ENCODE measurements around the gene TIMM21.

Gene TIMM21

GRCh38 chr18:74132201-74132600 lies 16.1 kb upstream of the TIMM21 start:
- intact Hi-C loops (cut with micrococcal nuclease) = no loop called here
- no peak overlapping the region for H3K4me3 Mint-ChIP-seq
- H3K27ac Mint-ChIP-seq = no peak overlapping the region
- H3K27me3 Mint-ChIP-seq = peaks cover 4% of the 10 kb centered on the region
- no peaks in the 10 kb centered on the region for H3K9me3 Mint-ChIP-seq
- H3K4me1 Mint-ChIP-seq (ENCODE audit: low read depth) = no peaks in the 10 kb centered on the region
- H3K36me3 Mint-ChIP-seq (ENCODE audit: low read depth) = no peaks in the 10 kb centered on the region

- intact Hi-C loops (cut with micrococcal nuclease) = no loop called here
- H3K4me1 Mint-ChIP-seq (ENCODE audit: low read depth) = peaks cover 24% of the 10 kb centered on the region
- H3K27me3 Mint-ChIP-seq = peaks cover 6% of the 10 kb centered on the region
- no peaks in the 10 kb centered on the region for H3K9me3 Mint-ChIP-seq
- no peak overlapping the region for H3K4me3 Mint-ChIP-seq
- no peaks in the 10 kb centered on the region for H3K36me3 Mint-ChIP-seq (ENCODE audit: low read depth)
- H3K27ac Mint-ChIP-seq = no peak overlapping the region
These were observed 10.3 kb upstream of the TIMM21 start for GRCh38 chr18:74137920-74138538.

- peak overlapping the region; percentile 53 for H3K27ac Mint-ChIP-seq
- intact Hi-C loops (cut with micrococcal nuclease) = no loop called here
- H3K4me3 Mint-ChIP-seq = no peak overlapping the region
- peaks cover 24% of the 10 kb centered on the region for H3K4me1 Mint-ChIP-seq (ENCODE audit: low read depth)
- H3K27me3 Mint-ChIP-seq = peaks cover 6% of the 10 kb centered on the region
- H3K36me3 Mint-ChIP-seq (ENCODE audit: low read depth) = no peaks in the 10 kb centered on the region
- no peaks in the 10 kb centered on the region for H3K9me3 Mint-ChIP-seq
These were observed 8.9 kb upstream of the TIMM21 start for GRCh38 chr18:74139411-74139810.

GRCh38 chr18:74139888-74140287 lies 8.4 kb upstream of the TIMM21 start:
- H3K27me3 Mint-ChIP-seq = peaks cover 6% of the 10 kb centered on the region
- H3K9me3 Mint-ChIP-seq = no peaks in the 10 kb centered on the region
- no peaks in the 10 kb centered on the region for H3K36me3 Mint-ChIP-seq (ENCODE audit: low read depth)
- intact Hi-C loops (cut with micrococcal nuclease) = no loop called here
- peaks cover 24% of the 10 kb centered on the region for H3K4me1 Mint-ChIP-seq (ENCODE audit: low read depth)
- H3K27ac Mint-ChIP-seq = peak overlapping the region; percentile 3
- no peak overlapping the region for H3K4me3 Mint-ChIP-seq

GRCh38 chr18:74140582-74140981 lies 7.7 kb upstream of the TIMM21 start:
- H3K27ac Mint-ChIP-seq = peak overlapping the region; percentile 3
- peaks cover 6% of the 10 kb centered on the region for H3K27me3 Mint-ChIP-seq
- intact Hi-C loops (cut with micrococcal nuclease) = no loop called here
- no peak overlapping the region for H3K4me3 Mint-ChIP-seq
- peaks cover 24% of the 10 kb centered on the region for H3K4me1 Mint-ChIP-seq (ENCODE audit: low read depth)
- no peaks in the 10 kb centered on the region for H3K9me3 Mint-ChIP-seq
- H3K36me3 Mint-ChIP-seq (ENCODE audit: low read depth) = no peaks in the 10 kb centered on the region

GRCh38 chr18:74141667-74142066 lies 6.7 kb upstream of the TIMM21 start:
- H3K4me3 Mint-ChIP-seq = no peak overlapping the region

GRCh38 chr18:74142252-74142651 lies 6.1 kb upstream of the TIMM21 start:
- Mint-ChIP-seq H3K4me1 (ENCODE audit: low read depth) (peaks cover 28% of the 10 kb centered on the region), H3K4me3 (no peak overlapping the region), H3K36me3 (ENCODE audit: low read depth) (no peaks in the 10 kb centered on the region), H3K9me3 (no peaks in the 10 kb centered on the region), H3K27me3 (peaks cover 7% of the 10 kb centered on the region), H3K27ac (no peak overlapping the region)
- intact Hi-C loops (cut with micrococcal nuclease) = no loop called here

More at GRCh38 chr18:74141667-74142066, 6.7 kb upstream of the TIMM21 start:
- H3K9me3 Mint-ChIP-seq = no peaks in the 10 kb centered on the region
- no peak overlapping the region for H3K27ac Mint-ChIP-seq
- H3K36me3 Mint-ChIP-seq (ENCODE audit: low read depth) = no peaks in the 10 kb centered on the region
- peaks cover 24% of the 10 kb centered on the region for H3K4me1 Mint-ChIP-seq (ENCODE audit: low read depth)
- intact Hi-C loops (cut with micrococcal nuclease) = no loop called here
- H3K27me3 Mint-ChIP-seq = peaks cover 6% of the 10 kb centered on the region

GRCh38 chr18:74146756-74147155 lies 1.6 kb upstream of the TIMM21 start:
- Mint-ChIP-seq H3K27me3 (peaks cover 4% of the 10 kb centered on the region), H3K4me1 (ENCODE audit: low read depth) (peaks cover 31% of the 10 kb centered on the region), H3K9me3 (no peaks in the 10 kb centered on the region), H3K4me3 (peak overlapping the region; percentile 92), H3K27ac (no peak overlapping the region), H3K36me3 (ENCODE audit: low read depth) (peaks cover 16% of the 10 kb centered on the region)
- intact Hi-C loops (cut with micrococcal nuclease) = no loop called here

GRCh38 chr18:74147491-74147778 lies 888 bp upstream of the TIMM21 start:
- peak overlapping the region; percentile 97 for H3K27ac Mint-ChIP-seq
- intact Hi-C loops (cut with micrococcal nuclease) = no loop called here
- peaks cover 36% of the 10 kb centered on the region for H3K4me1 Mint-ChIP-seq (ENCODE audit: low read depth)

GRCh38 chr18:74148543-74149070 lies 284 bp downstream of the TIMM21 start:
- intact Hi-C loops (cut with micrococcal nuclease) = loop anchor here (1.0 to 2.0 kb wide), 3 partner anchors 144 to 449 kb away; partner anchors contain the start of gene ZNF407
- Mint-ChIP-seq H3K4me3 (peak overlapping the region; percentile 92), H3K36me3 (ENCODE audit: low read depth) (peaks cover 30% of the 10 kb centered on the region), H3K27me3 (peaks cover 4% of the 10 kb centered on the region), H3K4me1 (ENCODE audit: low read depth) (peaks cover 43% of the 10 kb centered on the region), H3K9me3 (no peaks in the 10 kb centered on the region), H3K27ac (peak overlapping the region; percentile 97)

More at GRCh38 chr18:74147491-74147778, 888 bp upstream of the TIMM21 start:
- peaks cover 22% of the 10 kb centered on the region for H3K36me3 Mint-ChIP-seq (ENCODE audit: low read depth)
- no peaks in the 10 kb centered on the region for H3K9me3 Mint-ChIP-seq
- H3K27me3 Mint-ChIP-seq = peaks cover 4% of the 10 kb centered on the region
- peak overlapping the region; percentile 92 for H3K4me3 Mint-ChIP-seq

GRCh38 chr18:74149878-74150277 lies 1.6 kb downstream of the TIMM21 start:
- Mint-ChIP-seq H3K4me3 (no peak overlapping the region), H3K36me3 (ENCODE audit: low read depth) (peaks cover 43% of the 10 kb centered on the region), H3K4me1 (ENCODE audit: low read depth) (peaks cover 43% of the 10 kb centered on the region)

GRCh38 chr18:74152270-74152669 lies 3.9 kb downstream of the TIMM21 start:
- peak overlapping the region; percentile 6 for H3K27ac Mint-ChIP-seq
- no peak overlapping the region for H3K4me3 Mint-ChIP-seq
- H3K4me1 Mint-ChIP-seq (ENCODE audit: low read depth) = peaks cover 44% of the 10 kb centered on the region
- peaks cover 59% of the 10 kb centered on the region for H3K36me3 Mint-ChIP-seq (ENCODE audit: low read depth)
- H3K9me3 Mint-ChIP-seq = no peaks in the 10 kb centered on the region
- intact Hi-C loops (cut with micrococcal nuclease) = no loop called here
- no peaks in the 10 kb centered on the region for H3K27me3 Mint-ChIP-seq

More at GRCh38 chr18:74149878-74150277, 1.6 kb downstream of the TIMM21 start:
- H3K9me3 Mint-ChIP-seq = no peaks in the 10 kb centered on the region
- no peak overlapping the region for H3K27ac Mint-ChIP-seq
- intact Hi-C loops (cut with micrococcal nuclease) = loop anchor here (2.0 kb wide), 2 partner anchors 143 to 351 kb away; no protein-coding TSS in a partner anchor
- peaks cover 4% of the 10 kb centered on the region for H3K27me3 Mint-ChIP-seq

GRCh38 chr18:74152857-74153256 lies 4.5 kb downstream of the TIMM21 start:
- no peak overlapping the region for H3K4me3 Mint-ChIP-seq
- H3K4me1 Mint-ChIP-seq (ENCODE audit: low read depth) = peaks cover 44% of the 10 kb centered on the region
- H3K27me3 Mint-ChIP-seq = no peaks in the 10 kb centered on the region
- H3K9me3 Mint-ChIP-seq = no peaks in the 10 kb centered on the region
- peak overlapping the region; percentile 19 for H3K27ac Mint-ChIP-seq
- intact Hi-C loops (cut with micrococcal nuclease) = no loop called here
- H3K36me3 Mint-ChIP-seq (ENCODE audit: low read depth) = peaks cover 65% of the 10 kb centered on the region

GRCh38 chr18:74153377-74153776 lies 5.1 kb downstream of the TIMM21 start:
- Mint-ChIP-seq H3K9me3 (no peaks in the 10 kb centered on the region), H3K27me3 (no peaks in the 10 kb centered on the region), H3K4me3 (no peak overlapping the region), H3K27ac (peak overlapping the region; percentile 19), H3K4me1 (ENCODE audit: low read depth) (peaks cover 44% of the 10 kb centered on the region), H3K36me3 (ENCODE audit: low read depth) (peaks cover 70% of the 10 kb centered on the region)
- intact Hi-C loops (cut with micrococcal nuclease) = no loop called here

GRCh38 chr18:74153793-74154192 lies 5.5 kb downstream of the TIMM21 start:
- peaks cover 73% of the 10 kb centered on the region for H3K36me3 Mint-ChIP-seq (ENCODE audit: low read depth)
- no peak overlapping the region for H3K27ac Mint-ChIP-seq
- H3K9me3 Mint-ChIP-seq = no peaks in the 10 kb centered on the region
- intact Hi-C loops (cut with micrococcal nuclease) = no loop called here
- H3K4me3 Mint-ChIP-seq = no peak overlapping the region
- H3K27me3 Mint-ChIP-seq = no peaks in the 10 kb centered on the region
- peaks cover 42% of the 10 kb centered on the region for H3K4me1 Mint-ChIP-seq (ENCODE audit: low read depth)
